Effector CD4-positive, alpha-beta T cell (primary cell): ENCODE measurements around the gene ZFPM1.

Experiments used
- DNase-seq: peaks from one replicate; pipeline ENCODE4 v3.0.0-alpha.2; 2020

The ZFPM1 gene

DNA sequence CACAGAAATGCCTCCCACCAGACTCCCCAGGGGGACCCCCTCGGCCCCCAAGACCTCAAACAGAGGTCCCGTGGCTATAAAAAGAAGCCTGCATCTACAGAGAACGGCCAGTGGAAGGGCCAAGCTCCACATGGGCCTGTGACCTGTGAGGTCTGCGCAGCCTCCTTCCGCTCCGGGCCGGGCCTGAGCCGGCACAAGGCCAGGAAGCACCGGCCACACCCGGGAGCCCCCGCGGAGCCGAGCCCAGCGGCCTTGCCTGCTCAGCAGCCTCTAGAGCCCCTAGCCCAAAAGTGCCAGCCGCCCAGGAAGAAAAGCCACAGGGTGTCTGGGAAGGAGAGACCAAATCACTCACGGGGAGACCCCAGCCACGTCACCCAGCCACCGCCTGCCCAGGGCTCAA, 18.3 kb upstream of the ZFPM1 start:
- DNase-seq, result no peak

GRCh38 chr16:88435437-88436355, 17.4 kb upstream of the ZFPM1 start:
- DNase-seq, result no peak

GRCh38 chr16:88436796-88437195, 16.3 kb upstream of the ZFPM1 start:
- DNase-seq, result no peak

DNA sequence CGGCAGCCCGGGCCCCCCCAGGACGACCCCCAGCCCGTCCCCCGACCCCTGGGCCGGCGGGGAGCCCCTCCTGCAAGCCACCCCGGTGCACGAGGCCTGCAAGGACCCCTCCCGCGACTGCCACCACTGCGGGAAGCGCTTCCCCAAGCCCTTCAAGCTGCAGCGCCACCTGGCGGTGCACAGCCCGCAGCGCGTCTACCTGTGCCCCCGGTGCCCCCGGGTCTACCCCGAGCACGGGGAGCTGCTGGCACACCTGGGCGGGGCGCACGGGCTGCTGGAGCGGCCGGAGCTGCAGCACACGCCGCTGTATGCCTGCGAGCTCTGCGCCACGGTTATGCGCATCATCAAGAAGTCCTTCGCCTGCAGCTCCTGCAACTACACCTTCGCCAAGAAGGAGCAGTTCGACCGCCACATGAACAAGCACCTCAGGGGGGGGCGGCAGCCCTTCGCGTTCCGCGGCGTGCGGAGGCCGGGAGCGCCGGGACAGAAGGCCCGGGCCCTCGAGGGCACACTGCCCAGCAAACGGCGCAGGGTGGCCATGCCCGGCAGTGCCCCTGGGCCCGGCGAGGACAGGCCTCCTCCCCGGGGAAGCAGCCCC, 15.6 kb upstream of the ZFPM1 start:
- DNase-seq, result peak; percentile 61

GRCh38 chr16:88438084-88438870, 14.8 kb upstream of the ZFPM1 start:
- DNase-seq, result no peak

- DNase-seq, result no peak
Observed at GRCh38 chr16:88439016-88439415, 14.1 kb upstream of the ZFPM1 start.

- no peak for DNase-seq
Observed at GRCh38 chr16:88439706-88440105, 13.4 kb upstream of the ZFPM1 start.

- no peak for DNase-seq
Observed at GRCh38 chr16:88440111-88440510, 13.0 kb upstream of the ZFPM1 start.

GRCh38 chr16:88440686-88441405, 12.2 kb upstream of the ZFPM1 start:
- no peak for DNase-seq

GRCh38 chr16:88441460-88441859, 11.6 kb upstream of the ZFPM1 start:
- no peak for DNase-seq

DNA sequence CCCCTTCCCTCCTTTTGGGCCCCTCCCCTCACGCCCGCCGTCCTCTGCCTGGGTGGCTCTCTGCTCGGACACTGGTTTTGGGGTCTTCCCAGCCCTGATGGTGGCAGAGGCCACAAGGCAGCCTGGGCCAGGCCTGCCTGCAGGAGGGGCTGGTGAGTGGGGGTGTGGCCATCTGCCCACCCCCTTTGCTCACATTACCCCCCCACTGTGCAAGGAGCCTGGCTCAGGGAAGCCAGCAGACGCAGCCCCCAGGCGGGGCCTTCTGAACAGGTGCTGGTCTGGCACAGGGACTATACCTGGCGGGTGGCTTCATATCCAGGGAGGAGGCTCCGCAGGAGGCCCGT, 10.7 kb upstream of the ZFPM1 start:
- DNase-seq, result no peak

DNA sequence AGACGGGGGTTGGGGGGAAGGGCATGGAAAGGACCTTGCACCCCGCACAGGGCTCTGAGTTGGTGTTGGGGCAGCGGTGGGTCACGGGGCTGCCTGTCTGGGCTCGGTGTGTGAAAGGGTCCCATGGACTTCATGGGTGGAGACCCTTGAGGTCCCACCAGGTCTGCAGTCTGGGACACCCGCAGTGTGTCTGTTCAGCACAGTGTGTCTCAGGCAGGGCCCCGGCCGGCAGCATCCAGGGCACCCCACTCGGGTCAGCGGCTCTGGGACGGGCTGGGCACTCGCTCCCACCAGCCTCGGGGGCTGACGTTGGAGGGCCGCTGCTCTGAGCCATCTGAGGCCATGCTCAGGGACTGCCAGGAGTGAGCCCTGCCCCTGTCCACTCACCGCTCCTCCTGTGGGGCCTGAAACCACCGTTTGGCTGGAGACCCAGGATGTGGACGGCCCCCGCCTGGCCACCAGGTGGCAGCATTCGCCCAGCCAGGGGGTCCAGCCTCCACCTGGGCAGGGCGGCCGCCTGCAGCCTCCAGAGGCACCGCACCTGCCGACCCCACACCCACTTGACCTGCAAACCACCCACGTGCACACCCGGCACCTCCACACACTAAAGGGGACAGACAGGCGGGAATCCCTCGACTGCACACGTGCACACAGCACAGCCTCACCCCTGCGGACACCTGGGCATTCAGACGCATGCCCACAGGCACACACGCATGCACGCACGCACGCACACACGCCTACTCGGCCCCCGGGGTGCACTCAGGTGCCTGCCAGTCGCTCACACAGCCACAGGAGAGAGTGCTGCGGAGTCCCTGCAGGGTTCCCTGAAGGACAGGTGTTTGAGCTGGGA, 10.1 kb upstream of the ZFPM1 start:
- peak; percentile 76 for DNase-seq

DNA sequence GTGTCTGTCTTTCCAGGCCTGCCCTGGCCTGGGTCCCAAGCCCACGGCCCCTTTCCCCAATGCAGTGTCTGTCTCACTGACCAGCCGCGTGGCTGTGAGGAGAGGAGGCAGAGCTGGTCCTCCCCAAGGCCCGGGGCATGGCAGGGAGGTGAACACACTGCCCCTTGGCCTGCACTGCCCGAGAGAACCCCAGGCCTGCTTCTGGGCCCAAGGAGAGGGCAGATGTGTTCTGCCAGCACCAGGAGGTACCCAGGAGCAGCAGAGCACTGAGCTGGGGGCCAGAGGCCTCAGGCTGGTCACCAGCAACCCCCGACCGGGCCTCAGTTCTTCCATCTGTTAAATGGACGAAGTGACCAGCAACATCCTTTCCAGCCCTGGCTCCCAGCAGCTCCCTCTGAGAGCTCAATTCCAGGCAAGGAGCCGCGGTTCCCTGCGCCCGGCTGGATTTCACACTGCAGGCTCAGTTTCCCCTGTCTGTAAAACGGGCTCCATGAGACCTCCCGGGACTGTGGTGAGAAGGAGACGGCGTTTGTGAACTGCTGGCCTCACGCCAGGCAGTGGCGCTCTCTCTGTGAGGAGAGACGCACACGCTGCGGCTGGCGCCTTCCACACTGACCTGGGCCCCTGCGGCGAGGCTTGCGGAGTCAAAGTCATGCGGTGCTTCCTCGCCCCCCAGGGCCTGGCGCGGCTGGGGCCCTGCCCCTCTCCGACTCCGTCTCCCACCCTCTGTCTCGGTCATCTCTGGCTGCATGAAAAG, 8.1 kb upstream of the ZFPM1 start:
- no peak for DNase-seq

DNA sequence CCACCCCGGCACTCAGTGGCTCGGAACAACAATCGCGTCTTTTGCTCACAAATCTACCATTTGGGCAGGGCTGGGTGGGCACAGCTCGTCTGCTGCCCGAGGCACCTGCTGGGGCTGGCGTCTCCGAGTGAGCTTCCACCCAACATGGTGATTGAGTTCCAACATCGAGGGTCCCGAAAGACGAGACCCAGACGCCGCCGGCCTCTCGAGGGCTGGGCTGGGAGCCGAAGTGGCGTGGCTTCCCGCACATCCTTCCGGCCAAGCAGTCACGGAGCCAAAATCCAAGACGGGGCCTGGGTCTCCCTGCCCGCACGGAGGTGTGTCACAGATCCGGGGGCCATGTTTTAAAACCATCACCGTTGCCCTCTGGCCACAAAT, 7.5 kb upstream of the ZFPM1 start:
- DNase-seq, result no peak

DNA sequence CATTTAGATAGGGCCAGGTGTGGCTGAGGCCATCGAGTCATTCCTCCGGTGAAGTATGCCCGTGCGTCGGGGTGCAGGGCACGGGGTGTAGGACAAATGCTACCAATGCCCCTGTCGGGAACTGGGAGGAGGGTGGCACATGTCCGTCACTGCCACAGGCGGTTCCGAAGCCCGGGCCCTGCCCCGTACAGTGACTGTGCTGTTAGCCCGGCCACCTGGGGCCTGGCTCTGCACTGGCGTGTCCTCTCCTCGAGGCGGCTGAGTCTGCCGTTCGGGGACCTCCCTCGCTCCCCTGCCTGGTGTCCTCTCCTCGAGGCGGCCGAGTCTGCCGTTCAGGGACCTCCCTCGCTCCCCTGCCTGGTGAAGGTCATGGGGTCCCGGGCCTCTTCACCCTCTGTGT, 7.0 kb upstream of the ZFPM1 start:
- no peak for DNase-seq

DNA sequence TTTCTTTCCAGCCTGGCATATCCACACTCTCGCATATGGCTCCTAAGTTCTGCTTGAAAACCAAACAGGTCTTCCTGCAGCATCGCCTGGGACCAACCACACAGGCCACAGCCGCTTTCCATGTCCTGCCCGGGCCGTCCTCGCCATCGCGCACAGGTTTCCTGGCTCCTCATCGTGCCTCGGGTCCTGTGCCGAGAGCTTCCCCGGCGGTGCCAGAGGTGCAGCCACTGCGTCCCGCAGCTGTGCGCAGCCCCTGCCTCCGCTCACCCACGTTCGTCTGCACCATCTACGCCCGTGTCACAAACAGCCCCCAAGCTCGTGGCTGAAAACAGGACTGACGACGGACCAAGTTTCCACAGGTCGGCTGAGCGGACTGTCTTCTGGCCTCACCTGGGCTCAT, 6.3 kb upstream of the ZFPM1 start:
- DNase-seq, result no peak

DNA sequence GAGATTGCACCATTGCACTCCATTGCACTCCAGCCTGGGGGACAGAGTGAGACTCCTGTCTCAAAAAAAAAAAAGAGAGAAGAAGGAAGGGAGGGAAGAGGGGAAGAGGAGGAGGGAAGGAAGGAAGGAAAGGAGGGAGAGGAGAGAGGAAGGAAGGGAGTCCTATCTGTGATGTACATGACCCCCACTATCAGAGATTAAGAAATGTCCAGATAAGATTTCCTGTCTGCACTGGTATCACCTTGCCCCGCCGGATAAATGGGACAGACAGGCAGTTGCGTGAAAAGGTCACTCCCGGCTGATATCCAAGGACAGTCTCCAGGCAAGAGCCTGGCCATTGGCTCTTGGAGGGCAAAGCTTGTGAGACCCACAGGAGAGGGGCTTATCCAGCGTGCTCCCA, 5.2 kb upstream of the ZFPM1 start:
- DNase-seq, result no peak

GRCh38 chr16:88448461-88449266, 4.4 kb upstream of the ZFPM1 start:
- no peak for DNase-seq

DNA sequence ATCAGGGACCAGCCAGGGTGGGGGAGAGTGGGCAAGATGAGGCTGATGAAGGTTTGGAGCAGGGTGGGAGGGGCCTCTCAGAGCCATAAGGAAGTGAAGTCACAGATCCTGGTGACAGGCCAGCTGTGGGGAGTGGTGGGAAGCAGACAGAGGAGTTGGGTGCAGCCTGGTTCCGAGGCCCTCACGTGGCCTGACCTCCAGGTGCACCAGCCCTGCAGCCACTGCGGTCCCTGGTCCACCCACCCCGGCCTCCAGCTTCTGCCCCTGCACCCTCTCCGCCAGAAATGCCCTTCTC, 3.9 kb upstream of the ZFPM1 start:
- no peak for DNase-seq

GRCh38 chr16:88451586-88452481, 1.2 kb upstream of the ZFPM1 start:
- DNase-seq, result peak; percentile 29
